HG02884 (cell line): ENCODE measurements around the gene RUNDC3A.
"Not testable (repeated sequence)": the region's sequence is repeated elsewhere in the genome, so short reads cannot be mapped to it uniquely, and the experiment has no call there.

Experiments used
- ATAC-seq: cut with Tn5 transposase; IDR thresholded peaks from one replicate; pipeline ENCODE4 v1.9.1; 2021; ENCODE audit warnings: mild to moderate bottlenecking, moderate library complexity; ENCODE audit not compliant: unreplicated experiment

RUNDC3A gene

GRCh38 chr17:44340553-44340952, 32.2 kb downstream of the RUNDC3A start:
- ATAC-seq: not testable (repeated sequence)

- no peak for ATAC-seq
Observed at GRCh38 chr17:44343510-44344209, 35.3 kb downstream of the RUNDC3A start.

GRCh38 chr17:44344939-44345453, 36.6 kb downstream of the RUNDC3A start, which contains the start of gene GRN:
TSS of gene GRN (plus strand) at chr17:44345302. CDS start at chr17:44349165, 3,863 bp downstream.
- no peak for ATAC-seq

- no peak for ATAC-seq
Observed at GRCh38 chr17:44345454-44346026, 37.1 kb downstream of the RUNDC3A start.

GRCh38 chr17:44346064-44346844, 37.9 kb downstream of the RUNDC3A start:
- ATAC-seq: no peak

- ATAC-seq: not testable (repeated sequence)
Observed at GRCh38 chr17:44347206-44348055, 39.0 kb downstream of the RUNDC3A start.

- peak; percentile 36 for ATAC-seq
Observed at GRCh38 chr17:44348234-44348987, 40.0 kb downstream of the RUNDC3A start.

GRCh38 chr17:44348988-44349364, 40.6 kb downstream of the RUNDC3A start:
- no peak for ATAC-seq

- no peak for ATAC-seq
Observed at GRCh38 chr17:44349553-44350070, 41.2 kb downstream of the RUNDC3A start.

- no peak for ATAC-seq
Observed at GRCh38 chr17:44350733-44351226, 42.4 kb downstream of the RUNDC3A start.

GRCh38 chr17:44351464-44351863, 43.1 kb downstream of the RUNDC3A start:
- no peak for ATAC-seq

- ATAC-seq: no peak
Observed at GRCh38 chr17:44351961-44352827, 43.8 kb downstream of the RUNDC3A start.

GRCh38 chr17:44352828-44353671, 44.6 kb downstream of the RUNDC3A start:
- no peak for ATAC-seq

- no peak for ATAC-seq
Observed at GRCh38 chr17:44353672-44354331, 45.4 kb downstream of the RUNDC3A start.

- ATAC-seq: no peak
Observed at GRCh38 chr17:44354582-44355561, 46.5 kb downstream of the RUNDC3A start.

GRCh38 chr17:44355642-44356099, 47.3 kb downstream of the RUNDC3A start:
- no peak for ATAC-seq
